Small intestine (tissue), 7 donors: ENCODE results near the gene LMX1A. TPM values are rescaled to one million over a fixed set of nuclear protein-coding genes. Genes with fewer than 3 reads are reported as not detected.

Experiments used
- DNase-seq, 2 donors: peaks; one replicate each; pipeline versions ENCODE4 v3.0.0 to v3.0.0-alpha.2; 2013
- FAIRE-seq: peaks from 2 replicates; lab custom pipeline; 2012; peaks lifted over from hg19 to GRCh38; lab: Jason Lieb, UNC
- H3K27ac ChIP-seq, 3 donors: one replicate each; pipeline ENCODE4 v1.5.1; 2013; ENCODE audit warnings: low read length in 2 of 3, mild to moderate bottlenecking in 2 of 3, control low read depth in 1 of 3, inconsistent platforms in 1 of 3, low read depth in 1 of 3, moderate library complexity in 1 of 3
- H3K27me3 ChIP-seq, 3 donors: one replicate each; pipeline ENCODE4 v1.6.1; 2013; ENCODE audit warnings: low read length in 3 of 3, inconsistent platforms in 1 of 3; ENCODE audit not compliant: control insufficient read depth in 3 of 3, insufficient read depth in 3 of 3
- H3K36me3 ChIP-seq, 3 donors: one replicate each; pipeline ENCODE4 v1.6.1; 2013; ENCODE audit warnings: low read length in 3 of 3, inconsistent platforms in 1 of 3, low read depth in 1 of 3, mild to moderate bottlenecking in 1 of 3, moderate library complexity in 1 of 3; ENCODE audit not compliant: control insufficient read depth in 3 of 3, insufficient read depth in 2 of 3
- H3K4me1 ChIP-seq, 3 donors: one replicate each; pipeline ENCODE4 v1.6.1; 2013; ENCODE audit warnings: low read length in 2 of 3, inconsistent platforms in 1 of 3, low read depth in 1 of 3, mild to moderate bottlenecking in 1 of 3, moderate library complexity in 1 of 3; ENCODE audit not compliant: control insufficient read depth in 3 of 3, insufficient read depth in 2 of 3
- H3K4me3 ChIP-seq, 3 donors: one replicate each; pipeline ENCODE4 v1.5.1; 2013; ENCODE audit warnings: low read length in 3 of 3, control low read depth in 1 of 3, inconsistent platforms in 1 of 3, low read depth in 1 of 3, mild to moderate bottlenecking in 1 of 3, moderate library complexity in 1 of 3
- H3K9me3 ChIP-seq, 2 donors: one replicate each; pipeline ENCODE4 v1.6.1; 2013; ENCODE audit warnings: low read depth in 1 of 2, low read length in 1 of 2; ENCODE audit not compliant: control insufficient read depth in 2 of 2, insufficient read depth in 1 of 2
- WGBS, 3 donors: extraction: QIAGEN DNeasy Blood & Tissue Kit; methylation state at CpG; one replicate each; pipeline ENCODE4 v1.1.7; 2013; 5-methylcytosine and 5-hydroxymethylcytosine counted together
- polyA plus RNA-seq, 4 donors: library from polyadenylated mRNA; stranded (reverse) in 3 of 4; unstranded in 1 of 4; fragments of 200-250 nt in 3 of 4; fragments of 120-200 nt in 1 of 4; gene quantifications; one replicate each; pipeline versions ENCODE4 v1.2.1 to v1.2.3, GENCODE V29; 2013
- donor health status: healthy with polysubstance abuse.
- donor health status: control.
- donor health status: control.
- donor health status: Bipolar disorder and iron deficiency.
- donor health status: healthy.

LMX1A gene
- polyA plus RNA-seq, 4 donors = 0.39 to 4.3 (median 0.49) TPM

DNA sequence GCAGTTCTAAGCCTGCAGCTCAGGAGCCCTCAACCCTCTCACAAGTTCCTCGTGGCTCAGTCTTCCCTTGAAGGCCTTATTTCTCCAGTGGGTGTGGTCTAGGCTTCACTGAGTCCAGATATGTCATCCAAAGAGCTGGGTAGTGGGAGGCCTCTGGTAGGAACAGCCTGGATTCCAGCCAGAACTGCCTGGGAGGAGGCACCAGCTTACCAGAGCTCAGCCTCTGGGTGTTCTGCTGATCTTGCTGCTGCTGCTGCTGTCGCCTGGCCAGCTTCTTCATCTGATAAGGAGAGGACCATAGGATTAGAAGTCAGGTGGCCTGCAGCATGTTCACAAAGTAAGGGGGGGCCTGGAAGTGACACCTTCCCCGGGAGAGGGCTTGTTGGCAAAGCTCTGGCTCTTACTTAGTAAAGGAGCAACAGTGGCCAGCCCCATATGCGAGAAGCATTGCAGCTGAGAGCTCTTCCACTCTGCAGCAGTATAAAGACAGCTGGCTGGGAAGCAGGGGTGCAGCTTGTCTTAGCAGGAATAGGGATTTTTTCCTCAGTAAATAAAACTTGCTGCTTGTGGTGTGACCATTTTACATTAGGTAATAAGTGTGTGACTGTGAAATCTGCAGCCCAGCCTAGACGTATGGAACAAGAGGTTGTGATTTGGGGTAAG, 148.5 kb downstream of the LMX1A start:
- Histone ChIP-seq H3K4me1 (no peaks in the 10 kb centered on the region), H3K4me3 (no peak overlapping the region), H3K27me3 (no peaks in the 10 kb centered on the region), H3K36me3 (no peaks in the 10 kb centered on the region), H3K9me3 (no peaks in the 10 kb centered on the region), H3K27ac (no peak overlapping the region)
- no peak for DNase-seq
- 52 to 55% (median 53%) methylated on average over 5 of the region's 5 CpGs for WGBS, 3 donors
- FAIRE-seq = no peak

- Histone ChIP-seq H3K27me3 (no peaks in the 10 kb centered on the region), H3K4me1 (no peaks in the 10 kb centered on the region), H3K36me3 (no peaks in the 10 kb centered on the region), H3K4me3 (no peak overlapping the region), H3K9me3 (no peaks in the 10 kb centered on the region), H3K27ac (no peak overlapping the region)
- FAIRE-seq (no peak), DNase-seq (no peak)
- WGBS, 3 donors = 36 to 50% (median 48%) methylated on average over 3 of the region's 3 CpGs
Measured at GRCh38 chr1:165205145-165205544, 151.4 kb downstream of the LMX1A start.

GRCh38 chr1:165204548-165204947, 152.0 kb downstream of the LMX1A start:
- Histone ChIP-seq H3K36me3 (no peaks in the 10 kb centered on the region), H3K4me3 (no peak overlapping the region), H3K27ac (no peak overlapping the region), H3K9me3 (no peaks in the 10 kb centered on the region), H3K4me1 (no peaks in the 10 kb centered on the region), H3K27me3 (no peaks in the 10 kb centered on the region)
- DNase-seq = no peak
- 82 to 94% (median 85%) methylated on average over 1 of the region's 1 CpG for WGBS, 3 donors
- FAIRE-seq = no peak

DNA sequence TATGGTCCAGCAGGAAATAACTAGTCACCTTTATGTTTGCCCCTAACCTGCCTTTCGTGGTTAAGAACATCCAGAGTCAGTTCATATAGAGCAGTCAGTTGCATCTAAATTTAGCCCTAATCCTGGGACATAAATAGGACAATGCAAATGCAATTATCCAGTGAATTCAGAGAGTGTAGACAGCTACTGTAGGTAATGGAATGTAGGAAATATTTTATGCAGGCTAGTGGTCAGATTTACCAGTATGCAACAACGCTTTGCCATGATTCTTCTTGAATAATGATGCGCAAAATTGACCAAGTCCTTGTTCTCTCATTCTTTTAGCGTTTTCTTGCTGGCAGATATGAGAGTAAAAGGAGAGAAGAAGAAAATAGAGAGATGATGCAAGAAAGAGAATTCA, 165.4 kb downstream of the LMX1A start:
- no peak for FAIRE-seq
- Histone ChIP-seq H3K27me3 (no peaks in the 10 kb centered on the region), H3K27ac (no peak overlapping the region), H3K36me3 (no peaks in the 10 kb centered on the region), H3K4me3 (no peak overlapping the region), H3K4me1 (no peaks in the 10 kb centered on the region), H3K9me3 (no peaks in the 10 kb centered on the region)
- WGBS, 3 donors = 57 to 64% (median 59%) methylated on average over 4 of the region's 4 CpGs
- DNase-seq = no peak

- H3K27ac ChIP-seq = no peak overlapping the region
- H3K36me3 ChIP-seq = no peaks in the 10 kb centered on the region
- FAIRE-seq (no peak), DNase-seq (no peak)
- no peaks in the 10 kb centered on the region for H3K27me3 ChIP-seq
- H3K4me1 ChIP-seq = no peaks in the 10 kb centered on the region
- no peaks in the 10 kb centered on the region for H3K9me3 ChIP-seq
- H3K4me3 ChIP-seq = no peak overlapping the region
- WGBS, 3 donors = 80 to 83% (median 83%) methylated on average over 4 of the region's 4 CpGs
Measured at GRCh38 chr1:165189913-165190312, 166.6 kb downstream of the LMX1A start.

GRCh38 chr1:165189011-165189410, 167.5 kb downstream of the LMX1A start:
- no peaks in the 10 kb centered on the region for H3K27me3 ChIP-seq
- WGBS, 3 donors = 69 to 93% (median 74%) methylated on average over 2 of the region's 2 CpGs
- no peak overlapping the region for H3K4me3 ChIP-seq
- no peak for DNase-seq
- H3K27ac ChIP-seq = no peak overlapping the region
- no peaks in the 10 kb centered on the region for H3K4me1 ChIP-seq
- no peaks in the 10 kb centered on the region for H3K36me3 ChIP-seq
- no peaks in the 10 kb centered on the region for H3K9me3 ChIP-seq
- FAIRE-seq = no peak

GRCh38 chr1:165187031-165188009, 169.2 kb downstream of the LMX1A start:
- H3K36me3 ChIP-seq = no peaks in the 10 kb centered on the region
- H3K9me3 ChIP-seq = peaks cover 0 to 4% of the 10 kb centered on the region in 2 donors
- H3K4me1 ChIP-seq = no peaks in the 10 kb centered on the region
- H3K27me3 ChIP-seq = no peaks in the 10 kb centered on the region
- H3K27ac ChIP-seq = no peak overlapping the region
- 25 to 43% (median 41%) methylated on average over 3 of the region's 3 CpGs for WGBS, 3 donors
- no peak overlapping the region for H3K4me3 ChIP-seq
- FAIRE-seq (no peak), DNase-seq (peak in 1 of 2 donors; percentile 21)

DNA sequence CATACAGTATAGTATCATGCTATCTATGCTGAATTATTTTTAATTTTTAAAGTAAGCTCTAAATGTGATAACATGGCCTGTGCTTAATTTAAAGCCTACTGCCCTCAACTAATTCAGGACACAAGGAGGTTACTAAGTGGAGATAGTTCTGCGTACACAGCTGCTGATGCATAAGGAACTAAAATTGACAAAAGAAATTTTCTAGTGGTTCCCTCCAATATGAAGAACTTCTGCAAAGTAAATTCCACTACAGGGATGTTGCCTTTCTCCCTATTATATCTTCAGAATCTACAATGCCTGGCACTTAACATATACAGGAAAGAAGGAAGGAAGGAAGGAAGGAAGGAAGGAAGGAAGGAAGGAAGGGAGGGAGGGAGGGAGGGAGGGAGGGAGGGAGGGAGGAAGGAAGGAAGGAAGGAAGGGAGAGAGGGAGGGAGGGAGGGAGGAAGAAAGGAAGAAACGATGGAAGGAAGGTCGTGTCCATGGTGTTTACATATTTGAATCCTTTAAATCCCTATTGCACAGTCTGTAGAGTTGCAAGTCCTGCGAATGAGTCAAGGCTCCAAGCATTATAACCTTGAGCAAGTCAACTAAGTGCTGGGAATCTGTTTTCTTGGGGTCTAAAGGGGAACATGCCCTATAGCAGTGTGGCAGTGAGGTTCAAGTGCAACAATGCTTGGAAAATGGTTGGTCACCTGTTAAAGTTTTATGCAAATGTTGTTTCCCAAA, 171.2 kb downstream of the LMX1A start:
- 62 to 73% (median 65%) methylated on average over 4 of the region's 4 CpGs for WGBS, 3 donors
- H3K27ac ChIP-seq = no peak overlapping the region
- no peak overlapping the region for H3K4me3 ChIP-seq
- no peak for DNase-seq
- H3K4me1 ChIP-seq = no peaks in the 10 kb centered on the region
- H3K9me3 ChIP-seq = peaks cover 0 to 4% of the 10 kb centered on the region in 2 donors
- H3K27me3 ChIP-seq = no peaks in the 10 kb centered on the region
- no peak for FAIRE-seq
- no peaks in the 10 kb centered on the region for H3K36me3 ChIP-seq
